Astrocyte of the spinal cord (primary cell): ENCODE data around the gene IL17REL.

Experiments used
- DNase-seq: peaks from one replicate; pipeline ENCODE4 v3.0.0; 2011; ENCODE audit warnings: low read depth, low spot score
- H3K4me3 ChIP-seq: 2 replicates; pipeline ENCODE4 v1.5.1; 2011; ENCODE audit warnings: low read depth, mild to moderate bottlenecking, low read length, moderate library complexity
- in situ Hi-C: cut with HindIII; loops from 2 replicates; pipeline ENCODE4 v1.10.0; 2017; ENCODE audit warnings: low sequenced_read_pairs
- TF ChIP-seq, protein P1 (sequence below): IDR thresholded peaks from 2 replicates; pipeline ENCODE4 v1.5.1; 2012; ENCODE audit warnings: low read depth, mild to moderate bottlenecking, low read length, inconsistent platforms

IL17REL gene

DNA sequence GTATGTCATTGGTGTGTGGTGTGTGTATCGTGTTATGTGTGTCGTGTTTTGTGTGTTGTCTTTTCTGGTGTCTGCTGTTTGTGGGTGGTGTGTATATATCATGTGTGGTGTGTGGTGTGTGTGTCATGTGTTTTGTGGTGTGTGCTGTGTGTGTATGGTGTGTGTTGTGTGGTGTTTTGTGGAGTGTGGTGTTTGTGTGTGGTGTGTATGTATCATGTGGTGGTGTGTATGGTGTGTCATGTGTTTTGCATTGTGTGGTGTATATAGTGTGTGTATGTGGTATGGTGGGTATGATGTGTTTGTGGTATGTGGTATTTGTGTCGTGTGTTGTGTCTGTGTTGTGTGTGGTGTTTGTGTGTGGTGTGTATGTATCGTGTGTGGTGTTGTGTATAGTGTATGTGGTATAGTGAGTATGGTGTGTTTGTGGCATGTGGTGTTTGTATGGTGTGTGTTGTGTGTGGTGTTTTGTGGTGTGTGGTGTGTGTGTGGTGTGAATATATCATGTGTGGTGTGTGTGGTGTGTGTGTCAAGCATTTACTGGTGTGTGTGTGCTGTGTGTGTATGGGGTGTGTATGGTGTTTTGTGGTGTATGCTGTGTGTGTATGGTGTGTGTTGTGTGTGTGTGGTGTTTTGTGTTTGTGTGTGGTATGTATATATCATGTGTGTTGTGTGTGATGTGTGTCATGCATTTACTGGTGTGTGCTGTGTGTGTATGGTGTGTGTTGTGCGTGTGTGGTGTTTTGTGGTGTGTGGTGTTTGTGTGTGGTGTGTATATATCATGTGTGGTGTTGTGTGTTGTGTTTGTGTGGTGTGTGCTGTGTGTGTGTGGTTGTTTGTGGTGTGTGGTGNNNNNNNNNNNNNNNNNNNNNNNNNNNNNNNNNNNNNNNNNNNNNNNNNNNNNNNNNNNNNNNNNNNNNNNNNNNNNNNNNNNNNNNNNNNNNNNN is 39.3 kb downstream of the IL17REL start:
- no peak for DNase-seq
- in situ Hi-C loops, result no loop called here
- TF ChIP-seq, protein P1, sequence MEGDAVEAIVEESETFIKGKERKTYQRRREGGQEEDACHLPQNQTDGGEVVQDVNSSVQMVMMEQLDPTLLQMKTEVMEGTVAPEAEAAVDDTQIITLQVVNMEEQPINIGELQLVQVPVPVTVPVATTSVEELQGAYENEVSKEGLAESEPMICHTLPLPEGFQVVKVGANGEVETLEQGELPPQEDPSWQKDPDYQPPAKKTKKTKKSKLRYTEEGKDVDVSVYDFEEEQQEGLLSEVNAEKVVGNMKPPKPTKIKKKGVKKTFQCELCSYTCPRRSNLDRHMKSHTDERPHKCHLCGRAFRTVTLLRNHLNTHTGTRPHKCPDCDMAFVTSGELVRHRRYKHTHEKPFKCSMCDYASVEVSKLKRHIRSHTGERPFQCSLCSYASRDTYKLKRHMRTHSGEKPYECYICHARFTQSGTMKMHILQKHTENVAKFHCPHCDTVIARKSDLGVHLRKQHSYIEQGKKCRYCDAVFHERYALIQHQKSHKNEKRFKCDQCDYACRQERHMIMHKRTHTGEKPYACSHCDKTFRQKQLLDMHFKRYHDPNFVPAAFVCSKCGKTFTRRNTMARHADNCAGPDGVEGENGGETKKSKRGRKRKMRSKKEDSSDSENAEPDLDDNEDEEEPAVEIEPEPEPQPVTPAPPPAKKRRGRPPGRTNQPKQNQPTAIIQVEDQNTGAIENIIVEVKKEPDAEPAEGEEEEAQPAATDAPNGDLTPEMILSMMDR, result no peak
- no peak overlapping the region for H3K4me3 ChIP-seq

DNA sequence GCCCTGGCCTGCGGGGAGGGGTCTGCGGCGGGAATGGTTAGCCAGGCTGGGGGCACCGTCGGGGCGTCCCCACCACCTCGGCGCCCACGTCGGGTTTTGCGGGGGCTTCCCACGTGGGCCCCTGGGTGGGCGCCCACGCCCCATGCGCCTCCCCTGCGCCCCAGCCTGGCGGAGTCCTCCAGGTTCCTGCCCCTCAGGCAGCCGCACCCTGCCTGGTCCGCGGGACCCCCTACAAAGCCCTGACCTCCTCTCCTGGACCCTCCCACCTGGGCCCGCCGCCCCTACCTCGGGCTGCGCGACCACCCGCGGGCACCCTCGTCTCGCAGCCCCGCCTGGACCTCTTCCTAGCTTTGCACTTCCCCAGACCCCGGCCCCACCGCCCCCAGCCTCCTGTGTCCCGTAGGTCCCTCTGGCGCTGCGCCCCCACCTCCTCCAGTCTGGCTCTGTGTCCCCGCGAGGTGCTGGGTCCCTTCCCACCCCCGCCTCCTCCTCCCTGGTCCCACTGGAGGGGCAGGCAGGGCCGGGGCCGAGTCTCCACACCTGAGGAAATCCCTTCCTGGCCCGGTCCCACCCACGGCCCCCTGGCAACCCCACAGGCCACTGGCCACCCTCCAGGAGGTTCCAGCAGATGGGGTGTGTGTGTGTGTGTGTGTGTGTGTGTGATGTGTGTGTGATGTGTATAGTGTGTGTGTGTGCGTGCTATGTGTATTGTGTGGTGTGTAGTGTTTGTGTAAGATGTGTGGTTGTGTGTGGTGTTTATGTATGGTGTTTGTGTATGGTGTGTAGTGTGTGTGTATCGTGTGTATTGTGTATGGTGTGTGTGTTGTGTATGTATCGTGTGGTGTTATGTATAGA is 40.2 kb downstream of the IL17REL start:
- in situ Hi-C loops, result no loop called here
- no peak overlapping the region for H3K4me3 ChIP-seq
- DNase-seq, result no peak
- TF ChIP-seq, protein P1, result no peak

DNA sequence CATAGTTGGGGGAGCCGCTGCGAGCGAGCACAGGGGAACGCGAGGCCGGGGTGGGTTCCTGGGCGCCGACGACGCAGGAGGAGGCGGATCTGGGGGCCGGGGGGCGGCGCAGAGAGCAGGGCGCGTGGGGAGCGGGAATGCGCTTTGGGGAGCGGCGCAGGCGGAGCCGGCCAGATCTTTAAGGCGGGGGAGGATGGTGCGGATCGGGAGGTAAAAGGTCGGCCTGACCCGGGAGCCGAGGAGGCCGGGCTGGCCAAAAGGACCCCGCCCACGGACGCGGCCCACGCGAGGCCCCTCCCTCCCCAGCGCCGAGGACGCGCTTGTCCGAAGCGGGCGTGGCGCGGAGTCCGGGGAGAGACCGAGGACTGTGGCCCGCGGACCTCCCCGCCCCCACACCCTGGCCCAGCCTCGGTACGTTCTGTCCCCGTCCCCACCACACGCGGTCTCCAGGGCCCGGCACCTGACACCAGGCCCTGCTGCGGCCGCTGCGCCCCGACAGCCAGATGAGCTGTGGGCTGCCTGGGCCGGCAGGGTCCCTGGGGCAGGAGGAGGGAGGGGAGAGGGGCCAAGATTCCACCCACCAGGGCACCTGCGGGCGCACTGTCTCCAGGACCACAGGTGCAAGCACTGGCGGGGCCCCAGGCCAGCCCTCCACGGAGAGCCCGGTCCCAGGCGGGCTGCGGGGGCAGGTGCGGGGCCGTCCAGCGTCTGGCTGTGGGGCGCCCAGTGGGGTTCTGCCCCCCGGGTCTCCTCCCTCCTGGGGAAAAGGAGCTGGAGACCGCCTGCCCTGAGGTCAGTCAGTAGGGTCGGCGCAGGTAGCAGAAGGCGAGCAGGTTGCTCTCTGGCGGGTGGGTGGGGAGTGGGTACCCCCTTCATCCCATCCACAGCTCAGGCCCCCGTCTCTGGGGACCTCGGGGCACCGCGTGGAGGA is 41.1 kb downstream of the IL17REL start:
- TF ChIP-seq, protein P1, result no peak
- in situ Hi-C loops, result no loop called here
- DNase-seq, result no peak
- peak overlapping the region; percentile 37 for H3K4me3 ChIP-seq

DNA sequence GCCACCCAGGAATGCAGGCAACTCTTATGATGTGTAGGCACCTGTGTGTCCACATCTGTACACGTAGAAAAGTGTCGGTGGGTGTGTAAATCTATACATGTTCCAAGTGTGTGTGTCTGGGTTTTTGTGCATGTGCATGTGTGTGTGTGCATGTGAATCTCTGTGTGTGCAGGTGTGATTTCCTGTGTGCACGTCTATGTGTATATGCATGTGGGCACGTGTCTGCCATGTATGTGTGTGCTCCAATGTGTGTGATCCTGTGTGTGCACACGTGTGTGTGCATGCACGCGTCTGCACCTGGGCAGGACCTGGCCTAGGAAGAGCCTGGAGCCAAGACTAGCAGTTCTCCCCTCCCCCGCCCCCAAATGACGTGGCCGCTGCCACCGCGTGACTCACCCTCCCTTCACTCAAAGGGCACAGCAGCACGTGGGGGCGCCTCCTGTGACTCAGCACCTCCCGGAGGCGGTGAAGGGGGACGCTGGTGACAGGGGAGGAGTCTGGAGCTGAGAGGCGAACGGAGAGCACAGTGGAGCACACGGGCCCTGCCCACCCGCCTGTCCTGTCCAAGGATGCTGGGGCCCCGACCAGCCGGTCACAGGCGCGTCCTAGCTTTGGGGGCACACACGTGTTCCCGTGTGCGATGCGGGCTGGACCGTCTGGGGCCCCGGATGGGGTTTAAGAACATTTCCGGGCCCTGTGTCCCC is 41.9 kb downstream of the IL17REL start:
- in situ Hi-C loops, result no loop called here
- TF ChIP-seq, protein P1, result no peak
- peak overlapping the region; percentile 37 for H3K4me3 ChIP-seq
- DNase-seq, result peak; percentile 94

DNA sequence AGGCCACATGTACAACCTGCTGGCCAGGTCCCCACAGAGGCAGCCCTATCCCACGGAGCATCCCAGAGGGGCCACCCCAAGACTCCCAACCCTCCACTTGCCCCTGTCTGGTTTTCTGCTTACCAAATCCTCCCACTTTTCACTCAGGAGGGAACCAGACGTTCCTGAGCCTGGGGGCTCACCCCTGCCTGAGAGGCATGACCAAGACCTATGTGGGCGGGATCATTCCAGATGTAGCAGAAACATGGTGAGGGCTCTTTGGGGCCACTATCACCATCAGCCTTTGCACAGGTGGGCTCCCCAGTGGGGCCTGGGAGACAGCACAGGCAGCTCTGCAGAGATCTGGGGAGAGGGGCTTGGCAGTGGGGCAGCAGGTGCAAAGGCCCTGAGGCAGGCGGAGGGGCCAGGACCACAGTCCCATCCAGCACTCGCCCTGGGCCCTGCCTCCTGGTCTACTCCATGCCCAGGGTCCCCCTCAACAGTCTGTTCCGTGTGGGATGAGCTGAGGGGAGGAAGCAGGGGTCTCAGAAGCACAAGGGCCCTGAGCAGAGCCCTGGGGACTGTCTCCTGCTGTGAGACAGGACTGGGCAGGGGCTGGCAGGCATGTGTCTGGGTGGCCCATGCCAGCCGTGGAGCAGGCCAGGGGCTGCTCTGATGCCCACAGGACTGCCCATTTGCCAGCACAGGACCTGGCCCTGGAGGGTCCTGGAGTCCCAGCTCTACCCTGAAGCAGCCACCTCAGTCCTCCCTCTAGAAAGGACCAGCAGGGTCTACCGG is 42.6 kb downstream of the IL17REL start:
- TF ChIP-seq, protein P1, result no peak
- no peak for DNase-seq
- H3K4me3 ChIP-seq, result no peak overlapping the region
- in situ Hi-C loops, result no loop called here
